B cell (primary cell): ENCODE data around the gene NEK6. TPM values are rescaled to one million over a fixed set of nuclear protein-coding genes. Genes with fewer than 3 reads are reported as not detected.

Source experiments
- ATAC-seq: fragments of 200-7000 bp; cut with Tn5 transposase; one replicate; pipeline ENCODE4 v1.10.0; 2021; ENCODE audit warnings: low read depth, mild to moderate bottlenecking, moderate number of reproducible peaks, moderate library complexity
- CTCF ChIA-PET: fragments of 350-600 bp; sonication (Branson Sonifier 250); formaldehyde crosslinking; loops from one replicate; lab custom pipeline; 2021; ENCODE audit warnings: antibody characterized with exemption, inconsistent platforms; lab: Charles Lee
- POLR2A ChIA-PET: fragments of 350-600 bp; sonication (Branson Sonifier 250); formaldehyde crosslinking; loops from one replicate; lab custom pipeline; 2021; ENCODE audit warnings: antibody characterized with exemption; lab: Charles Lee
- DNase-seq: peaks from one replicate; pipeline ENCODE4 v3.0.0; 2013
- H2AFZ ChIP-seq: 2 replicates; pipeline ENCODE4 v1.6.1; 2012; ENCODE audit warnings: mild to moderate bottlenecking, low read depth, low read length; ENCODE audit not compliant: insufficient read depth, poor library complexity, severe bottlenecking
- H3K27ac ChIP-seq, 2 donors: 1 replicate in 1 of 2; 2 replicates in 1 of 2; pipeline ENCODE4 v1.5.1; 2012 to 2013; ENCODE audit warnings: low read length in 2 of 2, mild to moderate bottlenecking in 2 of 2, moderate library complexity in 1 of 2
- H3K27me3 ChIP-seq, 4 experiments: fragments of 200-600 bp in 1 of 4; sonication (generic) in 1 of 4; replicated peaks in 1 of 4; 1 replicate in 2 of 4; 2 replicates in 2 of 4; pipeline versions ENCODE4 v1.6.1 to v1.7.0; 2013 to 2016; ENCODE audit warnings: low read length in 3 of 4, mild to moderate bottlenecking in 2 of 4, mixed read lengths in 1 of 4, moderate library complexity in 1 of 4; ENCODE audit not compliant: insufficient read depth in 4 of 4, control insufficient read depth in 3 of 4; ENCODE audit errors: control extremely low read depth in 1 of 4
- H3K36me3 ChIP-seq, 2 experiments: replicated peaks in 1 of 2; 1 replicate in 1 of 2; 2 replicates in 1 of 2; pipeline versions ENCODE4 v1.6.1 to v1.7.1; 2013; ENCODE audit warnings: low read length in 1 of 2; ENCODE audit not compliant: insufficient read depth in 2 of 2, control insufficient read depth in 1 of 2; ENCODE audit errors: control extremely low read depth in 1 of 2, extremely low read depth in 1 of 2
- H3K4me1 ChIP-seq, 2 donors: fragments of 200-600 bp in 1 of 2; sonication (generic) in 1 of 2; 1 replicate in 1 of 2; 2 replicates in 1 of 2; pipeline versions ENCODE4 v1.5.1 to v1.6.1; 2013 to 2017; ENCODE audit warnings: low read length in 2 of 2; ENCODE audit not compliant: control insufficient read depth in 2 of 2, insufficient read depth in 2 of 2
- H3K4me2 ChIP-seq: replicated peaks from 2 replicates; pipeline ENCODE3; 2012; ENCODE audit warnings: mild to moderate bottlenecking, low read depth, low read length; ENCODE audit not compliant: poor library complexity, severe bottlenecking
- H3K4me3 ChIP-seq, 5 experiments: fragments of 200-600 bp in 1 of 5; sonication (generic) in 1 of 5; 1 replicate in 3 of 5; 2 replicates in 2 of 5; pipeline versions ENCODE4 v1.5.1 to v1.7.0; 2011 to 2016; ENCODE audit warnings: low read length in 4 of 5, mild to moderate bottlenecking in 4 of 5, low read depth in 2 of 5, control low read depth in 1 of 5, moderate library complexity in 1 of 5; ENCODE audit not compliant: insufficient read depth in 1 of 5; ENCODE audit errors: control extremely low read depth in 1 of 5, extremely low read depth in 1 of 5
- H3K79me2 ChIP-seq: fragments of 200-600 bp; sonication (generic); one replicate; pipeline ENCODE4 v1.6.0; 2016; ENCODE audit warnings: low read length; ENCODE audit not compliant: control insufficient read depth, insufficient read depth
- H3K9ac ChIP-seq: fragments of 200-600 bp; sonication (generic); 2 replicates; pipeline ENCODE4 v1.6.1; 2017; ENCODE audit warnings: mild to moderate bottlenecking, low read length, moderate library complexity
- H3K9me3 ChIP-seq, 3 donors: one replicate each; pipeline versions ENCODE4 v1.6.1 to v1.7.1; 2013; ENCODE audit warnings: low read length in 2 of 3; ENCODE audit not compliant: control insufficient read depth in 2 of 3, insufficient read depth in 1 of 3; ENCODE audit errors: control extremely low read depth in 1 of 3
- H4K20me1 ChIP-seq: 2 replicates; pipeline ENCODE4 v1.6.0; 2012; ENCODE audit warnings: mild to moderate bottlenecking, low read length; ENCODE audit not compliant: insufficient read depth, control insufficient read depth, poor library complexity, severe bottlenecking
- H3K27ac Mint-ChIP-seq: one replicate; pipeline ENCODE4 v1.8.0; 2021; ENCODE audit warnings: mixed read lengths
- H3K27me3 Mint-ChIP-seq: one replicate; pipeline ENCODE4 v1.8.0; 2021; ENCODE audit warnings: mixed read lengths
- H3K4me1 Mint-ChIP-seq: one replicate; pipeline ENCODE4 v1.8.0; 2021; ENCODE audit warnings: mixed read lengths
- H3K4me3 Mint-ChIP-seq: one replicate; pipeline ENCODE4 v1.8.0; 2021; ENCODE audit warnings: mixed read lengths
- H3K9me3 Mint-ChIP-seq: one replicate; pipeline ENCODE4 v1.8.0; 2022; ENCODE audit warnings: mixed read lengths; ENCODE audit not compliant: insufficient read depth
- EZH2 ChIP-seq: IDR thresholded peaks from 2 replicates; pipeline ENCODE4 v1.6.1; 2012; ENCODE audit warnings: borderline replicate concordance, low read depth, mild to moderate bottlenecking, moderate library complexity, low read length; ENCODE audit not compliant: insufficient read depth, poor library complexity, severe bottlenecking
- WGBS: methylation state at CpG from one replicate; pipeline ENCODE4 v1.1.5; 2013; ENCODE audit warnings: missing lambda C conversion rate; ENCODE audit not compliant: insufficient coverage; 5-methylcytosine and 5-hydroxymethylcytosine counted together
- intact Hi-C: fragments of 100-400 bp; cut with micrococcal nuclease; formaldehyde crosslinking; loops from one replicate; pipeline ENCODE4 v1.10.0; 2022
- polyA plus RNA-seq: library from polyadenylated mRNA; depleted of rRNA; stranded (reverse); fragments of >200 nt; gene quantifications from 2 replicates; pipeline ENCODE4 v1.2.3, GENCODE V29; 2012
- total RNA-seq, 2 donors: library from RNA; stranded (reverse); fragments of 120-200 nt in 1 of 2; gene quantifications; 1 replicate in 1 of 2; 2 replicates in 1 of 2; pipeline versions ENCODE4 v1.2.3 to v1.2.4, GENCODE V29; 2013 to 2022
- TF ChIP-seq, protein P1 (sequence below): fragments of 200-600 bp; IDR thresholded peaks from one replicate; pipeline ENCODE4 v1.8.0; 2022; ENCODE audit warnings: antibody characterized with exemption, mild to moderate bottlenecking

NEK6 gene
- total and polyA plus RNA-seq, 2 donors (not counting 1 experiment from before 2014, with no cell fraction given) = 40.0 to 63.1 TPM

DNA sequence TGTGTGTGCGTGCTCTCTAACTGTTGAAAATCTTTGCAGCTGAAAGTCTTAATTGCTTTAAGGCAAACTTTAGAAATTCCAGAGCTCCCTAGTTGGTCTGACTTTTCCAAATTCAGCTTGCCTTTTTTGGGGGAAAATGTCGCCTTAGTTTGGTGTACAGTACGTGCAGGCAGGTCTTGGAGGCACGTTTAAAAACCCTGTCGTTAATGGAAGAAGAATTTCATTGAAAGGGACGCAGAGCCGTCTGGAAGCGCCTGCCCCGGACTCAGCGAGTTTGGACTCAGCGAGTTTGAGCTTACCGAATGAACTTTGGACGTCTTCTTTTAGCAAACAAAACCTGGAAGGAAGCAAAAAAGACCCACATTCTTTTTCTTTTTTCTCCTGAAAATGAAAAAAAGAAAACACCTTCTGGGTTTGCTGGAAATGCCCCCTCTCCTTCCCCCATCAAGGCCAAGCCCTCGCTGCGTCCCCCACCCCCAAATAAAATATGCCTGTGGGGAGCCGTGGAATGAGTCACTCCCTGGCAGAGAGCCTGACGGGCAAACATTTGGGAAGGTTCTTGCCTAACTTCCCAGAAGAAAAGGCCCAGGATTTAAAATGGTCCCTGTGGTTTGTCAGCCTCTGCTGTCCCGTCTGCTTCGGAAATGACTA is 1.5 kb downstream of the NEK6 start:
- CTCF ChIA-PET = interaction anchor here (0.8 to 1.6 kb wide), 4 partner anchors 34 to 132 kb away, joined by 3 to 12 read pairs (median 4); no protein-coding TSS in a partner anchor
- H3K4me3 ChIP-seq = peak overlapping the region; percentile 65 to 97 (median 81)
- POLR2A ChIA-PET = interaction anchor here (0.6 to 2.4 kb wide), 7 partner anchors 25 to 245 kb away, joined by 3 to 19 read pairs (median 6); no protein-coding TSS in a partner anchor
- Mint-ChIP-seq H3K4me3 (peak overlapping the region; percentile 100), H3K9me3 (no peaks in the 10 kb centered on the region), H3K4me1 (peaks cover 77% of the 10 kb centered on the region), H3K27me3 (no peaks in the 10 kb centered on the region), H3K27ac (peak overlapping the region; percentile 98)
- WGBS = 7% methylated on average over 15 of the region's 19 CpGs
- H3K9ac ChIP-seq = peak overlapping the region; percentile 92
- H3K4me1 ChIP-seq = peaks cover 43 to 75% of the 10 kb centered on the region in 2 donors
- H3K27me3 ChIP-seq = no peaks in the 10 kb centered on the region
- ATAC-seq = no peak
- H3K4me2 ChIP-seq = peak overlapping the region; percentile 96
- peaks cover 0 to 4% of the 10 kb centered on the region in 2 experiments for H3K36me3 ChIP-seq
- no peaks in the 10 kb centered on the region for H3K9me3 ChIP-seq
- no peak for DNase-seq
- H4K20me1 ChIP-seq = peaks cover 17% of the 10 kb centered on the region
- TF ChIP-seq EZH2 = no peak
- TF ChIP-seq, protein P1, sequence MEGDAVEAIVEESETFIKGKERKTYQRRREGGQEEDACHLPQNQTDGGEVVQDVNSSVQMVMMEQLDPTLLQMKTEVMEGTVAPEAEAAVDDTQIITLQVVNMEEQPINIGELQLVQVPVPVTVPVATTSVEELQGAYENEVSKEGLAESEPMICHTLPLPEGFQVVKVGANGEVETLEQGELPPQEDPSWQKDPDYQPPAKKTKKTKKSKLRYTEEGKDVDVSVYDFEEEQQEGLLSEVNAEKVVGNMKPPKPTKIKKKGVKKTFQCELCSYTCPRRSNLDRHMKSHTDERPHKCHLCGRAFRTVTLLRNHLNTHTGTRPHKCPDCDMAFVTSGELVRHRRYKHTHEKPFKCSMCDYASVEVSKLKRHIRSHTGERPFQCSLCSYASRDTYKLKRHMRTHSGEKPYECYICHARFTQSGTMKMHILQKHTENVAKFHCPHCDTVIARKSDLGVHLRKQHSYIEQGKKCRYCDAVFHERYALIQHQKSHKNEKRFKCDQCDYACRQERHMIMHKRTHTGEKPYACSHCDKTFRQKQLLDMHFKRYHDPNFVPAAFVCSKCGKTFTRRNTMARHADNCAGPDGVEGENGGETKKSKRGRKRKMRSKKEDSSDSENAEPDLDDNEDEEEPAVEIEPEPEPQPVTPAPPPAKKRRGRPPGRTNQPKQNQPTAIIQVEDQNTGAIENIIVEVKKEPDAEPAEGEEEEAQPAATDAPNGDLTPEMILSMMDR = no peak
- H3K27ac ChIP-seq = peak overlapping the region; percentile 49 to 71
- intact Hi-C loops = loop anchor here (2.0 kb wide), 1 partner anchor 132 kb away; no protein-coding TSS in a partner anchor
- H2AFZ ChIP-seq = peak overlapping the region; percentile 80
- peaks cover 60% of the 10 kb centered on the region for H3K79me2 ChIP-seq
